PC-9 (cell line): ENCODE results near the gene RASD2.

Experiments used
- EZH2 ChIP-seq: fragments of 200-600 bp; sonication (generic); IDR thresholded peaks from 2 replicates; pipeline ENCODE4 v1.8.0; 2017; ENCODE audit warnings: antibody characterized with exemption, low read depth
- TF ChIP-seq, protein P1 (sequence below): fragments of 200-600 bp; sonication (generic); conservative IDR thresholded peaks from 2 replicates; pipeline ENCODE4 v1.6.1; 2017; ENCODE audit warnings: mixed run types, antibody characterized with exemption, mild to moderate bottlenecking, moderate library complexity

DNA sequence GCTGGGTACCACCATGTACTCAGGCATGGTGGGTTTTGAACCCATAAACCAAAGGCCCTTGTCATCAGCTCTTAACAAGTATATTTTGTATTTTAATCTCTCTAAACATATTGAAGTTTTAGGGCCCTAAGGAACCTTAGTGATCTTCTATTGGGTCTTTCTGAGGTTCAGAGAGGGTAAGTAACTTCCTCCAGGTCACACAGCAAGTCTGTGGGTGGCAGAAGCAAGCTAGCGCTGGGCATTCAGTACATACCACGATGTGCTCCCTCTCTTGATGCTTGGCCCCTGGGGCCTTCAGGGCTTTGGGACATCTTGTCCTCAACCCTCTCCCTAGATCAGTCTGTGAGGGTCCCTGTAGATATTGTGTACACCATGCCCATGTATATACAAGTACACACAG, 12.7 kb downstream of the RASD2 start:
- TF ChIP-seq, protein P1, sequence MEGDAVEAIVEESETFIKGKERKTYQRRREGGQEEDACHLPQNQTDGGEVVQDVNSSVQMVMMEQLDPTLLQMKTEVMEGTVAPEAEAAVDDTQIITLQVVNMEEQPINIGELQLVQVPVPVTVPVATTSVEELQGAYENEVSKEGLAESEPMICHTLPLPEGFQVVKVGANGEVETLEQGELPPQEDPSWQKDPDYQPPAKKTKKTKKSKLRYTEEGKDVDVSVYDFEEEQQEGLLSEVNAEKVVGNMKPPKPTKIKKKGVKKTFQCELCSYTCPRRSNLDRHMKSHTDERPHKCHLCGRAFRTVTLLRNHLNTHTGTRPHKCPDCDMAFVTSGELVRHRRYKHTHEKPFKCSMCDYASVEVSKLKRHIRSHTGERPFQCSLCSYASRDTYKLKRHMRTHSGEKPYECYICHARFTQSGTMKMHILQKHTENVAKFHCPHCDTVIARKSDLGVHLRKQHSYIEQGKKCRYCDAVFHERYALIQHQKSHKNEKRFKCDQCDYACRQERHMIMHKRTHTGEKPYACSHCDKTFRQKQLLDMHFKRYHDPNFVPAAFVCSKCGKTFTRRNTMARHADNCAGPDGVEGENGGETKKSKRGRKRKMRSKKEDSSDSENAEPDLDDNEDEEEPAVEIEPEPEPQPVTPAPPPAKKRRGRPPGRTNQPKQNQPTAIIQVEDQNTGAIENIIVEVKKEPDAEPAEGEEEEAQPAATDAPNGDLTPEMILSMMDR = no peak
- TF ChIP-seq EZH2 = no peak
